Suprapubic skin (tissue), 4 donors: ENCODE measurements around the gene DSP. TPM values are rescaled to one million over a fixed set of nuclear protein-coding genes. Genes with fewer than 3 reads are reported as not detected.

Source experiments
- DNase-seq, 2 donors: peaks; one replicate each; pipeline ENCODE4 v3.0.0-alpha.2; 2019; ENCODE audit warnings: low spot score in 2 of 2
- H3K27ac ChIP-seq: fragments of 200-600 bp; sonication (generic); one replicate; pipeline ENCODE4 v1.5.1; 2019
- H3K27me3 ChIP-seq: fragments of 200-600 bp; sonication (generic); one replicate; pipeline ENCODE4 v1.5.1; 2019
- H3K36me3 ChIP-seq: fragments of 200-600 bp; sonication (generic); one replicate; pipeline ENCODE4 v1.5.1; 2019
- H3K4me1 ChIP-seq: fragments of 200-600 bp; sonication (generic); one replicate; pipeline ENCODE4 v1.5.1; 2019
- H3K4me3 ChIP-seq: fragments of 200-600 bp; sonication (generic); one replicate; pipeline ENCODE4 v1.5.1; 2019; ENCODE audit warnings: mild to moderate bottlenecking
- H3K9me3 ChIP-seq: fragments of 200-600 bp; sonication (generic); one replicate; pipeline ENCODE4 v1.5.1; 2019
- CTCF ChIP-seq, 2 donors: fragments of 200-600 bp in 1 of 2; fragments of 450-650 bp in 1 of 2; sonication (generic) in 1 of 2; IDR thresholded peaks; one replicate each; pipeline ENCODE4 v1.5.1; 2016 to 2019; ENCODE audit warnings: antibody characterized with exemption in 2 of 2, mild to moderate bottlenecking in 1 of 2, moderate library complexity in 1 of 2
- EP300 ChIP-seq: sonication (generic); formaldehyde crosslinking; IDR thresholded peaks from one replicate; pipeline ENCODE4 v1.6.1; 2017; ENCODE audit warnings: antibody characterized with exemption
- POLR2A ChIP-seq, 2 donors: fragments of 450-650 bp; IDR thresholded peaks; one replicate each; pipeline ENCODE4 v1.6.1; 2017; ENCODE audit warnings: antibody characterized with exemption in 2 of 2, mild to moderate bottlenecking in 2 of 2, moderate library complexity in 2 of 2
- POLR2AphosphoS5 ChIP-seq, 3 donors: sonication (generic); formaldehyde crosslinking; IDR thresholded peaks; one replicate each; pipeline ENCODE4 v1.6.1; 2017; ENCODE audit warnings: antibody characterized with exemption in 3 of 3
- WGBS: methylation state at CpG from one replicate; pipeline ENCODE4 v1.1.5; 2018; 5-methylcytosine and 5-hydroxymethylcytosine counted together
- total RNA-seq, 4 donors: library from RNA; depleted of rRNA; stranded (reverse); fragments of >200 nt; gene quantifications; one replicate each; pipeline ENCODE4 v1.1.0, GENCODE V29; 2016

Gene DSP
- total RNA-seq, 4 donors from 2014 or later: 1,704 to 2,508 (median 2,195) TPM

- no peak overlapping the region for H3K4me3 ChIP-seq
- H3K4me1 ChIP-seq: peaks cover 22% of the 10 kb centered on the region
- no peaks in the 10 kb centered on the region for H3K9me3 ChIP-seq
- H3K27ac ChIP-seq: no peak overlapping the region
- no peak for DNase-seq
- H3K36me3 ChIP-seq: peaks cover 33% of the 10 kb centered on the region
- no peaks in the 10 kb centered on the region for H3K27me3 ChIP-seq
- no peak for TF ChIP-seq POLR2A (IDR thresholded peaks at IDR 0.05)
- no peak for TF ChIP-seq CTCF (IDR thresholded peaks at IDR 0.05)
- no peak for TF ChIP-seq POLR2AphosphoS5 (IDR thresholded peaks at IDR 0.05)
- TF ChIP-seq EP300: no peak
- 80% methylated on average over 4 of the region's 4 CpGs for WGBS
Measured at GRCh38 chr6:7594579-7595125, 53.2 kb downstream of the DSP start.

- DNase-seq: no peak
- Histone ChIP-seq H3K27me3 (no peaks in the 10 kb centered on the region), H3K4me3 (no peak overlapping the region), H3K27ac (no peak overlapping the region), H3K36me3 (peaks cover 87% of the 10 kb centered on the region), H3K4me1 (no peaks in the 10 kb centered on the region), H3K9me3 (no peaks in the 10 kb centered on the region)
- WGBS: 68% methylated on average over 4 of the region's 4 CpGs
- TF ChIP-seq CTCF (IDR thresholded peaks at IDR 0.05) (no peak), POLR2AphosphoS5 (IDR thresholded peaks at IDR 0.05) (no peak), EP300 (no peak), POLR2A (IDR thresholded peaks at IDR 0.05) (no peak)
Measured at GRCh38 chr6:7604003-7604402, 62.5 kb downstream of the DSP start.

GRCh38 chr6:7604506-7604905 is 63.0 kb downstream of the DSP start:
- peaks cover 92% of the 10 kb centered on the region for H3K36me3 ChIP-seq

GRCh38 chr6:7615611-7616383 is 74.3 kb downstream of the DSP start:
- Histone ChIP-seq H3K4me3 (no peak overlapping the region), H3K36me3 (peaks cover 23% of the 10 kb centered on the region), H3K9me3 (no peaks in the 10 kb centered on the region), H3K4me1 (peaks cover 17% of the 10 kb centered on the region), H3K27ac (no peak overlapping the region), H3K27me3 (no peaks in the 10 kb centered on the region)
- DNase-seq: no peak
- 26% methylated on average over 7 of the region's 7 CpGs for WGBS
- TF ChIP-seq POLR2AphosphoS5 (IDR thresholded peaks at IDR 0.05) (no peak), POLR2A (IDR thresholded peaks at IDR 0.05) (no peak), EP300 (no peak), CTCF (IDR thresholded peaks at IDR 0.05) (peak; percentile 59 to 68)

More at GRCh38 chr6:7604506-7604905, 63.0 kb downstream of the DSP start:
- 93% methylated on average over 2 of the region's 2 CpGs for WGBS
- Histone ChIP-seq H3K27ac (no peak overlapping the region), H3K27me3 (no peaks in the 10 kb centered on the region), H3K4me3 (no peak overlapping the region), H3K9me3 (no peaks in the 10 kb centered on the region), H3K4me1 (no peaks in the 10 kb centered on the region)
- TF ChIP-seq EP300 (no peak), POLR2AphosphoS5 (IDR thresholded peaks at IDR 0.05) (no peak), POLR2A (IDR thresholded peaks at IDR 0.05) (no peak), CTCF (IDR thresholded peaks at IDR 0.05) (no peak)
- no peak for DNase-seq
